ENCODE results near the gene CADPS.
A peak's percentile ranks its signal among the peaks of the same experiment; 100 is the strongest.

Gene CADPS

GRCh38 chr3:62812631-62813030 is 62.6 kb downstream of the CADPS start:
- no peak for DNase-seq (ENCODE audit: low read depth in 2 of 2)

DNA sequence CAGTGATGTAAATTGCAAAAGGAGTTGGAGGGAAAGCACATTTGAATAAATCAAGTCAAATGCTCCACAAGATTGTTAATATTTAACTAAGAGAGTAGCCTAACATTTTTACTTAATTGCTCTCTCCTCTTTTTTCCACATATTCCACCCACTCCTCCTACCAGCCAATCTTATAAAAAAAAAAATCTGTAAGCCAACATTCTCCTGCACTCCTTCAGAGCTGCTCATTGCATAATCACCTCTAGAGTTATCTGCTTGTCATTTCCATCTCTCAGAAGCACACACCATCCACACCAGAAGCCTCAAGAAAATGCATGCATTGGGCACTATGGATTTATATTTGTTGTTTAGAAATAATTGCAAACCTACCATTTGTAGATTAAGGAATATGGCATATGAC is 64.1 kb downstream of the CADPS start:
- DNase-seq (ENCODE audit: low read depth in 2 of 2) = no peak

- DNase-seq (ENCODE audit: low read depth in 2 of 2) = no peak
Measured at GRCh38 chr3:62809369-62809768, 65.8 kb downstream of the CADPS start.

GRCh38 chr3:62805580-62806277 is 69.5 kb downstream of the CADPS start:
- no peak for DNase-seq (ENCODE audit: low read depth in 2 of 2)

GRCh38 chr3:62805106-62805505 is 70.1 kb downstream of the CADPS start:
- DNase-seq (ENCODE audit: low read depth in 2 of 2) = no peak

GRCh38 chr3:62803276-62803675 is 71.9 kb downstream of the CADPS start:
- DNase-seq (ENCODE audit: low read depth in 2 of 2) = no peak

DNA sequence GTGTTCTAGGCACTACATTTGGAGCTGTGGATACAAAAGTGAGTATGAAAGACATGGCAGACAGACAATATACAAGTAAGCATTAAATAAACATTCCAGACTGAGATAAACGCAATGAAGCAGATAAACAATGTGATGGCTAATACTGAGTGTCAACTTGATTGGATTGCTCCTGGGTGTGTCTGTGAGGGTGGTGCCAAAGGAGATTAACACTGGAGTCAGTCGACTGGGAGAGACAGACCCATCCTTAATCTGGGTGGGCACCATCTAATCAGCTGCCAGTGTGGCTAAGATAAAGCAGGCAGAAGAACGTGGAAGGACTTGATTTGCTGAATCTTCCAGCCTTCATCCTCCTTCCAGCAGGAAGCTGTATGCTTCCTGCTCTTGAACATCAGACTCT is 77.2 kb downstream of the CADPS start:
- DNase-seq (ENCODE audit: low read depth in 2 of 2) = no peak

DNA sequence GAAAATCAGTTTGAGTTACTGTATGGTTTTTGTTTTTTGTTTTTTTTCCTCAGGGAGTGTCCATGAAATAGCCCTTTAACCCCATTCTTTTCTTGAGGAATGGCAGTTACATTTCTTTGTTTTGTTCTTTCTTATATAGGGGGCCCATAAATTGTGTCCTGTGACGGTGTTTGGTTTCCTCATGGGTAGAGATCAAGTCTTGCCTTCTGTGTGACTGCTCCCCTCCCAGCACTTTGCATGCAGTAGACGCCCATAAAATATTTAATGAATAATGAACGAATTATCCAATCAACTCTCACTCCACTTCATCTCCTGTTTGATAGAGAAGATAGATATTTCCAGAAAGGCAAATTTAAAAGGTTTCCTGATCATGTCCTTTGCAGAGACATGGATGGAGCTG is 78.1 kb downstream of the CADPS start:
- DNase-seq (ENCODE audit: low read depth in 2 of 2) = no peak

- DNase-seq (ENCODE audit: low read depth in 2 of 2) = no peak
Measured at GRCh38 chr3:62795978-62796657, 79.1 kb downstream of the CADPS start.

DNA sequence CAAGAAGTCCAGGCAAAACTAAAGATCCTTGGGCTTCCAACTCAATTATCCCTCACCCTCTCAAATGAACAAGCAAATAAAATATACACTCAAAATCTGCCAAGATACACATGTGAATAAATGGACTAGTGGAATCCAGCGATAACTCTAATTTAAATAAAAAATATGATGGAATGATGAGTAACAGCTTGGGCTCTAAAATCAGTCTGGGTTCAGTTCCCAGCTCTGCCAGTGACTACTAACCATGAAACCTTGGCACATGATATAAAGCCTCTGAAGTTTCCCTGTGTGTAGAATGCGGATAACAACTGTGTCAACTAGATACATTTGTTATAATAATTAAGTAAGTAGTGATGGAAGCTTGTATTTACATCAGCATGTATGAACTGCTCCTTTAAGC is 81.3 kb downstream of the CADPS start:
- no peak for DNase-seq (ENCODE audit: low read depth in 2 of 2)

DNA sequence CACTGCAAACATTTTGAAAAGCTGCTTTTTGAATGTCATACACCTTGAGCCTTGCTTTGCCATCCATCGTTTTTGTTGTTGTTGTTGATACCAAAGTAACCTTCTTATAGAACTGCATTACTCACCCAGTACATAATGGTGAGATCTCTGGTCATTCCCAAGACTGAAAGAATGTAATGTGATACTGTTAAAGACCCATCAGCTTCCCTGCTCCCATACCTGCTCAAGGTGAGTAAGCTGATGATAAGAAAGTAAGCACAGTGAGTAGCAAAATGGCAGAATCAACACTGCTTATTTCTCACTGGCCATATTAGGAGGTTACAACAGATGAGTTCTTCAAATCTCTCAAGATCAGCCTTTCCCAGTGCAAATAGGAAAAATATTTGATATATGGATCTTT is 89.8 kb downstream of the CADPS start:
- no peak for DNase-seq (ENCODE audit: low read depth in 2 of 2)

DNA sequence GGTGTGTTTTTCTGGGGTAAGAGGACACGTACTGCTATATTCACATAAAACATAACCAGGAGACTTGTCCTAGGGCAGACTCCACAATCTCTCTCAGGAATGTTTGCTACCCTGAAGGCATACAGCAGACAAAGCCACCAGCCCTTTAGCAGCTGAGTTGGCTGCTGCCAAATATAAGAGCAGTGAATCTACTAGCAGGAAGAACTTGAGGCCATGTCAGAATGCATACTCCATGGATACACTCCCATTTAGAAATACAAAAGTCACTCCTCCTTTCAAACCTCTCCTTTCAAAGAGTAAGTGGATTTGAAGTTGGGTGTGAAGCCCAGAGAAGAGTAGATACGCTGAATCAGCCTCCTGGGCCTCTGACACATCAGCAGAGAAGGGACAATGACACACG is 94.1 kb downstream of the CADPS start:
- DNase-seq (ENCODE audit: low read depth in 2 of 2) = no peak

DNA sequence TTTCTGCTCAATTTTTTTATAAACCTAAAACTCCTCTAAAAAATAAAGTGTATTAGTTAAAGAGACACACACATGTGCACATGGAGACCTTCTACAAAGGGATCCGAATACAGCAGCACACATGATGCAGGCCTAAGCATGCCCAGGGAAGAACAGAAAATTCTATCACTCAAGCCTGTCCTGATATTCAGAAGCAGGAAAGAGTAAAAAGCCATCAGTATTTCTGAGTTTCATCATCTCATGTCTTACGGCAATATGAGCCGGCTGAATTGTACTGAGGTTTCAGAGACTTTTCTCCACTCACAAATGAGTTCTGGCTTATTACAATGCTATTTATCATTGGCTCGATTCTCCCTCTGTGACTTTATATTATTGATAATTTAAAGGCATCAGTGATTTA is 97.5 kb downstream of the CADPS start:
- DNase-seq (ENCODE audit: low read depth in 2 of 2) = no peak

- no peak for DNase-seq (ENCODE audit: low read depth in 2 of 2)
Measured at GRCh38 chr3:62777130-62777529, 98.1 kb downstream of the CADPS start.

DNA sequence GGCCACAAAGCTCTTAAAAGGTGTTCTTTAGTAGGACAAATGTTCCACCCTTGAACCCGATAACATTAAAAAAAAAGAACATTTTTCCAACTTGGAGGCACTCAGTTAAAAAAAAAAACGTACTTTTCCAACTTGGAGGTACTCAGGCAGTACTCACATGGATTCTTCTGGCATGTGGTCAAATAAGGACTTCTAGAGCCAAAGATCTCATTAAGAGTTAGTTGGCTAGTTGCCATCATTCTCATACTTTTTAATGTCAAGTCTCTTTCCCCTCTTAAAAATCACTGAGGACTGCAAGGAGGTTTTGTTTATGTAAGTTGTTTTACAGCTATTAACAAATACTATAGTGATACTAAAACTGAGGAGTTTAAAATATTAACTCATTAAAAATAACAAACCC is 101.0 kb downstream of the CADPS start:
- DNase-seq (ENCODE audit: low read depth in 2 of 2) = peak in 1 of 2 experiments; percentile 8

DNA sequence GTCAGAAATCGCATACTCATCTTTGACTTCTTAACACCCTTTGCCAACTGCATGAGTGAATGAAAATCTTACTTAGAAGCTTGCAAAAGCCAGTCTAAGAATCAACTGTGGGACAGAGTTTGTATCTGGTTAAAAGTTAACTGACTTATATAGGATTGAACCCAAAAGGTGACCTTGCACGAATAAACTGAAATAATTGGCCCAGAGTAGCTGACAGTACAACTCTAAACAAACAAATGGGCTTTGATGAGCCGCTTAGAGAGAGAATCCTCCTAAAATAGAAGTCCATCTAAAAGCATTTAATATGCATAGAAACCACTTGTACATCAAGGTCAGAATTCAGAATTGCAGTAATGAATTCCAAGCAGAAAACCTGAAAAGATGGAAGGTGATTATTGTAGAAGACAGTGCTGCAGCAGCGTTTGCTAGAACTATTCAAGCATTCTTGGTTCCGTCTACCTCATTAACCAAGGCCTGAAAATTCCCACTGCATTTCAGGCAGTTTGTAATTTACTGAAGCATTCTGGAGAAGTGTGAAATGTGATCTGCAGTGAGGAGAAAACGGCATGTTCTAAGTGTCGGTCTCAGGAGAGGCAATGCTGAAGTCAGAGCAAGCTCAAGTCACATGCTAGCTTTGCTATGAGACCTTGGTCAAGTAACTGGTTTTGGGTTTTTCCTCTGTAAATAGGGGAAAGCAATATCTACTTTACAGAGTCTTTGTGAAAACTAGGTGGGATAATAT is 103.7 kb downstream of the CADPS start:
- DNase-seq (ENCODE audit: low read depth in 2 of 2) = no peak

GRCh38 chr3:62768896-62769295 is 106.3 kb downstream of the CADPS start:
- DNase-seq (ENCODE audit: low read depth in 2 of 2) = no peak

- DNase-seq (ENCODE audit: low read depth in 2 of 2) = no peak
Measured at GRCh38 chr3:62761711-62762110, 113.5 kb downstream of the CADPS start.

GRCh38 chr3:62761311-62761710 is 113.9 kb downstream of the CADPS start:
- no peak for DNase-seq (ENCODE audit: low read depth in 2 of 2)

DNA sequence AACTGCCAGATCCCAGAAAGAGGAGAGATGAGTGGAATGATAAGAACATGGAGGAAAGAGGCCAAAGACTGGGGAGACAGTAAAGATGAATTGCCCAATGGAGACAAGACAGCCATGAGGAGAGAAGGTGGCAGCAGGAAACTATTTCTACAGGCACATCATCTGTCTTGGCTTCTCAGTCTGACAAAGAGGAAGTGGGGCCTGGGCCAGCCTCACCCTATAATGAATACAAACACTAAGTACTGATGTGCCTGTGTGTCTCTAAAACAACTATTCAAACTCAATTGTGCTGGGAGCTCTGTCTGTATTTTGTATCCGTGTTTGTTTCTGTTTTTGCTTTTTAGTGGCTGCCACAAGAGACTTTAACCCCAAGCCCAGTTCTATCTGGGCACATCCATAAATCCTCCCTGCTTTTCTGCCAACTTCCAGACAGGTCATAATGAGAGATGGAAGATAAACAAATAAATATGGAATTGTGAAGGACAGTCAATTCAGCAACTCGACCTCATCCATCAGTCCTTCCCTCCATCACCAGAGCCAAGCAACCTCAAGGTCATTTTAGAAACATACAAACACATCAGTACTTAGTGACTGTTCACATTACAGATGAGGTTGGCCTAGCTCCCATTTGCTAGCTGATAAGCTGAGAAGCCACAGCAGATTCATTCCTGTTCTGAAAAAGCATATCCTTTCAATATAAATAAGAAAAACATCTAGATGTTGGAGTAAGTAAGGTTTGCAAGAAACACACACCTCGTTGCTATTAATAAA is 116.7 kb downstream of the CADPS start:
- DNase-seq (ENCODE audit: low read depth in 2 of 2) = no peak

DNA sequence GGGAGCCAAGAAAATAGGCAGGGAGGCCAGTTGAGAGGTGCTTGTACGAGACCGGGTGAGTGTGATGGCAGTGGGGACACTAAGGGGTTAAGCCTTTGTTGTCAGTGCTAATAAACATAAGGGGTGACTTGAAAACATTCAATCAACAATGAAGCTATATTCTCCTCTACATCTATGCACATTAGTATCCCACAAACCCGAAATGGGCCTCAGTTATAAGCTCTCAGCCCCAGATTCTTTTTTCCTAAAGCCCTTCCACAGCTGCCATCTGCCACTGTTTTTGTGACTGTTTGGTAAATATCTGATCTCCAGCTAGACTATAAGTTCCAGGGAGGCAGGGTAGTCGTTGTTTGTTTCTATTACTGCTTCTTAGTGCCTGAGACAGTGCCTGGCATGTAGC is 118.2 kb downstream of the CADPS start:
- no peak for DNase-seq (ENCODE audit: low read depth in 2 of 2)

DNA sequence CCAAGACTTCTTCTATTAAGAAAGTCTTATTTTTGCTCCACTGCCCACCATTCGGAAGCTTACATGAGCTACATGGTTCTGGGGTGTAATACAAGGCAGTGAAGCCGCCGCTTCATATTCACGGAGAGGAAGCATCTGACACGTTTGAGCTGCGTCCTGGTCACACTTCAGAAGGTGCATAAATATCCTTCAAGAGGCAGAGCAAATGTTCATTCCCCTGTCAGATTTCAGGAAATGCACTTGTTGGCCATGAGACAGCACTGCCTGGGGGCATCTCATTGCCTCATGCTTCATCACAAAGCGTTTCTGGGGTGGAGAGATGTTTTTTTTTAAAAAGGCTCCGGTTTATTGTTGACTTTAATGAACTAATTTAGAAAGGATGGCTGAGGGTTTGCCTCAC is 119.9 kb downstream of the CADPS start:
- DNase-seq (ENCODE audit: low read depth in 2 of 2) = no peak
